RWPE1 (cell line): ENCODE measurements around the gene ZSCAN26.
A peak's percentile ranks its signal among the peaks of the same experiment; 100 is the strongest.

Source experiments
- CTCF ChIA-PET: fragments of 350-600 bp; sonication (Branson Sonifier 250); formaldehyde crosslinking; extraction: SDS; loops from one replicate; lab custom pipeline; 2021; lab: Yijun Ruan, JAX
- POLR2A ChIA-PET: fragments of 400-600 bp; formaldehyde crosslinking; extraction: SDS; loops from one replicate; lab custom pipeline; 2020; ENCODE audit warnings: antibody characterized with exemption; ENCODE audit not compliant: low non-redundant PET; lab: Yijun Ruan, JAX
- DNase-seq: peaks from one replicate; pipeline ENCODE4 v3.0.0; 2012; ENCODE audit warnings: low spot score
- H3K27ac ChIP-seq: fragments of 450-650 bp; 2 replicates; pipeline ENCODE4 v1.5.1; 2017
- TF ChIP-seq, protein P1 (sequence below): fragments of 450-650 bp; conservative IDR thresholded peaks from 2 replicates; pipeline ENCODE4 v1.5.1; 2017; ENCODE audit warnings: low read depth, mild to moderate bottlenecking

ZSCAN26 gene

DNA sequence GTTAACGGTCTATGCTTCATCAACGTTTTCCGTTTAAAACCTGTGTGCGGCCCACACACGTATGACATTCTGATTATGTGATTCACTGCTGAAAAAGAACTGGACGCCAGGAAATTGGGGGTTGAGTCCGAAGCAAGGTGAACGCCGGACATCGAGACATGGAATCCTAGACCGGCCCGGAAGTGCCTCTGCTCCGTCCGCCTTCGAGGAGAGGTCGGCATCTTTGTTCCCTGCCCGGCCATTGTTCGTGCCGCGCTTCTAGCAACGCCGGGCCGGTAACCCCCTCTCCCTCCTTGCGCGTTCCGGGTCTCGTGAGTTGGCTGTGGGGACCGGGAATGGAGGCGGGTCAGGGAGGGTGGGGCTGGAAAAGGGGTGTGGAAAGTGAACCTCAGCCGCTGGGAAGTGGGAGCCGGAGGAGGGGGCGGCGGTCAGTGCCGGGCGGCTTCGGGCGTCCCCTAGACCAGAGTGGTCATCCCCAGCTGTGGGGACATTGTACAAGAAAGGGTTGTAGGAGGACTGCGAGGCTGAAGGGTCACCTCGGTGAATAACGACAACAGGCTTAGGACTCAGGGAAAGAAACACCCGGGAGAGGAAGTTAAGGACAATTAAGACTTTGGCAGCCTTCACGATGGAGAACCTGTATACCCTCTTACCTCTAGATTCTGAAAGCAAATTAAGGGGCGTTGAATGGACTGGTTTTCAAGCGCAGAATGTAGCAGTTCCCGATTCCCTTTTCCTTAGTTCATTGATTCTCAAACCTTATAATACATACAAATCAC is 41.7 kb upstream of the ZSCAN26 start, which contains the start of gene ZSCAN9:
Gene ZSCAN9, plus strand, starts transcription at position 220 of the 779 bp plus-strand sequence. CDS start 1,810 bp downstream, outside the sequence.
- DNase-seq, result peak; percentile 74
- CTCF ChIA-PET, result no interaction called here
- POLR2A ChIA-PET, result no interaction called here
- TF ChIP-seq, protein P1, sequence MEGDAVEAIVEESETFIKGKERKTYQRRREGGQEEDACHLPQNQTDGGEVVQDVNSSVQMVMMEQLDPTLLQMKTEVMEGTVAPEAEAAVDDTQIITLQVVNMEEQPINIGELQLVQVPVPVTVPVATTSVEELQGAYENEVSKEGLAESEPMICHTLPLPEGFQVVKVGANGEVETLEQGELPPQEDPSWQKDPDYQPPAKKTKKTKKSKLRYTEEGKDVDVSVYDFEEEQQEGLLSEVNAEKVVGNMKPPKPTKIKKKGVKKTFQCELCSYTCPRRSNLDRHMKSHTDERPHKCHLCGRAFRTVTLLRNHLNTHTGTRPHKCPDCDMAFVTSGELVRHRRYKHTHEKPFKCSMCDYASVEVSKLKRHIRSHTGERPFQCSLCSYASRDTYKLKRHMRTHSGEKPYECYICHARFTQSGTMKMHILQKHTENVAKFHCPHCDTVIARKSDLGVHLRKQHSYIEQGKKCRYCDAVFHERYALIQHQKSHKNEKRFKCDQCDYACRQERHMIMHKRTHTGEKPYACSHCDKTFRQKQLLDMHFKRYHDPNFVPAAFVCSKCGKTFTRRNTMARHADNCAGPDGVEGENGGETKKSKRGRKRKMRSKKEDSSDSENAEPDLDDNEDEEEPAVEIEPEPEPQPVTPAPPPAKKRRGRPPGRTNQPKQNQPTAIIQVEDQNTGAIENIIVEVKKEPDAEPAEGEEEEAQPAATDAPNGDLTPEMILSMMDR, result no peak
- H3K27ac ChIP-seq, result peak within 1 kb of the TSS; percentile 90

DNA sequence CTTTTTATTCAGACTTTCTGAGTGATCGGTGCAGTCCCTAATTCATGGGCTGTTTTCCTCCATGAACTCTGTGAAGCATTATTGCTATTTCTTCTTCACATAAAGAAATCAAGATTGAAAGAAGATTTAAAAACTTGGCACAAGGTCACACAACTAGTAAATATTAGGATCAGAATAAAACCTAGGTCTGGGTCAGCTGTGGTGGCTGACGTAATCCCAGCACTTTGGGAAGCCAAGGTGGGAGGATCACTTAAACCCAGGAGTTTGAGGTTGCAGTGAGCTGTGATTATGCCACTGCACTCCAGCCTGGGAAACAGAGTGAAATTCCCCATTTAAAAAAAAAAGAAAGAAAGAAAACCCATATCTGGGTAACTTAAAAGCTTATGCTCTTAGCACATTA is 40.5 kb upstream of the ZSCAN26 start:
- DNase-seq, result no peak
- no peak overlapping the region for H3K27ac ChIP-seq
- TF ChIP-seq, protein P1, result no peak
- POLR2A ChIA-PET, result no interaction called here
- CTCF ChIA-PET, result interaction anchor here (0.6 to 0.7 kb wide), 2 partner anchors 159 to 1799 kb away, joined by 3 to 4 read pairs; no protein-coding TSS in a partner anchor

DNA sequence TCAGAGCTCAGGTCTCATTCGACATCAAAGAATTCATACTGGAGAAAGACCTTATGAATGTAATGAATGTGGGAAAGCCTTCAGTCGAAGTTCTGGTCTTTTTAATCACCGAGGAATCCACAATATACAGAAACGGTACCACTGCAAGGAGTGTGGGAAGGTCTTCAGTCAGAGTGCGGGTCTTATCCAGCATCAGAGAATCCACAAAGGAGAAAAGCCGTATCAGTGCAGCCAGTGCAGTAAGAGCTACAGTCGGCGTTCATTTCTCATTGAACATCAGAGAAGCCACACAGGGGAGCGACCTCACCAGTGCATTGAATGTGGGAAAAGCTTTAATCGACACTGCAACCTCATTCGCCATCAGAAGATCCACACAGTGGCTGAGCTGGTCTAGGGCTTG is 34.2 kb upstream of the ZSCAN26 start:
- TF ChIP-seq, protein P1, result no peak
- CTCF ChIA-PET, result no interaction called here
- POLR2A ChIA-PET, result no interaction called here
- DNase-seq, result no peak
- no peak overlapping the region for H3K27ac ChIP-seq

DNA sequence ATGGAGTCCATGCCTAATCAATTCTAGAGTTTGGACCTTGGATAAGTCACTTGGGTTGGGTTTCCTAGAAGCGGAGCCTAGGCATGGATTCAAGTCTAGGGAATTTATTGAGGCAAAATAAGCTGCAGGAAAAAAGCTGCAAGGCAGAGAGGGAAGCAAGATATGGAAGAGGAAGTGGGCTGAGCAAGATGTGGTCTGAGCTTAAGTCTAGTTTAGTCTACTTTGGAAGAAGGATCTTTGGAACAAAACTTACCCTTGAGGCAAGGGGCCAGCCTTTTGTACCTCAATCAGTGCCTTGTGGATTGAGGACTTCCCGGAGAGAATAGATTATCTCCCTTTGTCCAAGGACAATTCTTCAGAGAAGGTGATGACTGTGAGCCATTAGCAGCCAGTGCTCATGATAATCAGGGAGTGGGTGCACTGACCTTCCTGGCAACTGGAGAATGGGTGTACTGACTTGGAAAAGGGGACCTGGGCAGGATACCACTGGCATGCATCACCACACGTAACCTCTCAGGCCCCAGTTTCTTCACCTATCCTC is 31.0 kb upstream of the ZSCAN26 start:
- ChIA-PET CTCF (no interaction called here), POLR2A (no interaction called here)
- TF ChIP-seq, protein P1, result no peak
- no peak for DNase-seq
- H3K27ac ChIP-seq, result no peak overlapping the region

DNA sequence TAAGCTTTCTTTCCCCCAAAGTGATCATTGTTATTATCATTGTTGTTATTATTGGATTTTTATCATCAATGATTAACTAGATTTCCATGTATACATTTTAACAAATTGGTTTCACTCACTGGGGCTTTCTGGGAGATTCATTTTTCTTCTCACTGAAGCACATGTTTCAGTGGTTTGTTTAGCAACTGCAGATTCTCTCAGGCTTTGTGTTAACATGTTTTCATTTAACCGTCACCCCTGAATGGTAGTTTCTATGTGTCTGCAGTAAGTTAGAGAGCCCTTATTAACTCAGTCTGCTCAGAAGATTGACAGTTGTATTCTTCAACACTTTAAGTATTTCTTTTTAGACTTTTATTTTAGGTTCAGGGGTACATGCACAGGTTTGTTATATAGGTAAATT is 27.3 kb upstream of the ZSCAN26 start:
- CTCF ChIA-PET, result interaction anchor here (0.7 kb wide), 1 partner anchor 345 kb away, joined by 5 read pairs; no protein-coding TSS in a partner anchor
- TF ChIP-seq, protein P1, result no peak
- H3K27ac ChIP-seq, result no peak overlapping the region
- no peak for DNase-seq
- POLR2A ChIA-PET, result no interaction called here

DNA sequence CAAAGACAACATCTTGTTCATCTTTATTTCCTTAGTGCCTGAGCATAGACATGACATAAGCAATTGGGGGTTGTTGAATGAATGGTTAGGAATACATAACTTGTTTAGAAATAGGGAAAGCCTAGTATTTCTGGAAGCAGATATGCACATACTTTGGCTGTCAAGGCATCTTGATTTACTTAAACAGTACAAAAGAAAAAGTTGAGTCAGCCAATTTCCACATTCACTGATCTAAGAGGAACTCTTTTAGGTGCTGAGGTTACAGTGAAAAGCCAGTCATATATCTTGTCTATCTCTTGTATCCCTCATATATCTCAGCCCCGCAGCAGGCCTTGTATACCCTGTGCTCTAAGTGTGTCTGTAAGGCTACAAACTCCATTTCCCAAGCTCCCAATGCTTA is 26.5 kb upstream of the ZSCAN26 start:
- ChIA-PET POLR2A (no interaction called here), CTCF (interaction anchor here (0.8 kb wide), 1 partner anchor 909 kb away, joined by 3 read pairs; no protein-coding TSS in a partner anchor)
- DNase-seq, result no peak
- TF ChIP-seq, protein P1, result no peak
- H3K27ac ChIP-seq, result no peak overlapping the region
